Esophagus muscularis mucosa (tissue), 4 donors: Measurements from ENCODE around the gene ATP5F1D.
A peak's percentile ranks its signal among the peaks of the same experiment; 100 is the strongest.

Source experiments
- EP300 ChIP-seq: sonication (generic); formaldehyde crosslinking; IDR thresholded peaks from one replicate; pipeline ENCODE4 v1.6.1; 2017; ENCODE audit warnings: antibody characterized with exemption
- POLR2A ChIP-seq: fragments of 450-650 bp; IDR thresholded peaks from one replicate; pipeline ENCODE4 v1.6.1; 2017; ENCODE audit warnings: antibody characterized with exemption, moderate library complexity, mild to moderate bottlenecking, low read depth
- POLR2AphosphoS5 ChIP-seq, 2 donors: sonication (generic); formaldehyde crosslinking; IDR thresholded peaks; one replicate each; pipeline ENCODE4 v1.6.1; 2017; ENCODE audit warnings: antibody characterized with exemption in 2 of 2
- TF ChIP-seq, protein P1 (sequence below), 3 experiments: fragments of 200-600 bp in 2 of 3; fragments of 450-650 bp in 1 of 3; sonication (generic) in 2 of 3; IDR thresholded peaks; one replicate each; pipeline ENCODE4 v1.5.1; 2017 to 2019; ENCODE audit warnings: antibody characterized with exemption in 3 of 3, mild to moderate bottlenecking in 2 of 3, moderate library complexity in 1 of 3

DNA sequence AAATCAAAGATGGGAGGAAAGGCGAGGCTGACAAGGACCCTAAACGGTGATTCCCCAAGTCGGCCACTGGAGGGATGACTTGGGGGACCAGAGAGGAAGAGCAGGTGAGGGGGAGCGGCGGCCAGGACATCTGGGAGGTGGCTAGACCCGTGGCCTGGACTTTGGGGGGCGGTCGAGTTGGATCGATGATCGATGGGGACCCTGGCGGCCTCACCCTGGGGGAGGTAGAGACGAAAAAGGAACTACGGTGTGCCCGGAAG is 19.9 kb downstream of the ATP5F1D start:
- TF ChIP-seq, protein P1, sequence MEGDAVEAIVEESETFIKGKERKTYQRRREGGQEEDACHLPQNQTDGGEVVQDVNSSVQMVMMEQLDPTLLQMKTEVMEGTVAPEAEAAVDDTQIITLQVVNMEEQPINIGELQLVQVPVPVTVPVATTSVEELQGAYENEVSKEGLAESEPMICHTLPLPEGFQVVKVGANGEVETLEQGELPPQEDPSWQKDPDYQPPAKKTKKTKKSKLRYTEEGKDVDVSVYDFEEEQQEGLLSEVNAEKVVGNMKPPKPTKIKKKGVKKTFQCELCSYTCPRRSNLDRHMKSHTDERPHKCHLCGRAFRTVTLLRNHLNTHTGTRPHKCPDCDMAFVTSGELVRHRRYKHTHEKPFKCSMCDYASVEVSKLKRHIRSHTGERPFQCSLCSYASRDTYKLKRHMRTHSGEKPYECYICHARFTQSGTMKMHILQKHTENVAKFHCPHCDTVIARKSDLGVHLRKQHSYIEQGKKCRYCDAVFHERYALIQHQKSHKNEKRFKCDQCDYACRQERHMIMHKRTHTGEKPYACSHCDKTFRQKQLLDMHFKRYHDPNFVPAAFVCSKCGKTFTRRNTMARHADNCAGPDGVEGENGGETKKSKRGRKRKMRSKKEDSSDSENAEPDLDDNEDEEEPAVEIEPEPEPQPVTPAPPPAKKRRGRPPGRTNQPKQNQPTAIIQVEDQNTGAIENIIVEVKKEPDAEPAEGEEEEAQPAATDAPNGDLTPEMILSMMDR (IDR thresholded peaks at IDR 0.05) = peak in 1 of 3 experiments; percentile 13
- TF ChIP-seq EP300 = no peak
- no peak for TF ChIP-seq POLR2A
- no peak for TF ChIP-seq POLR2AphosphoS5 (IDR thresholded peaks at IDR 0.05)
